ENCODE measurements around the gene BACH2. TPM values are rescaled to one million over a fixed set of nuclear protein-coding genes. Genes with fewer than 3 reads are reported as not detected.

BACH2 gene
- total and polyA plus RNA-seq, 2 of the 4 experiments (the other 2 are of a cell fraction): 1.3 to 1.4 TPM

GRCh38 chr6:90140683-90141082 lies 156.0 kb downstream of the BACH2 start:
- no peak overlapping the region for H4K91ac ChIP-seq (ENCODE audit: insufficient read depth, low read depth, low read length)
- dilution Hi-C loops (cut with HindIII; ENCODE audit: low sequenced_read_pairs, unreplicated experiment) (no loop called here), in situ Hi-C loops (cut with MboI; ENCODE audit: low sequenced_read_pairs) (no loop called here), intact Hi-C loops (cut with micrococcal nuclease) (no loop called here)
- no peak overlapping the region for H3K14ac ChIP-seq (replicated peaks; ENCODE audit: low read depth, low read length)
- ChIA-PET POLR2A (ENCODE audit: unreplicated experiment) (no interaction called here), CTCF (no interaction called here)
- no peak overlapping the region for H2BK20ac ChIP-seq (ENCODE audit: low read depth, low read length)
- no peak overlapping the region for H3K18ac ChIP-seq (ENCODE audit: low read depth, low read length)
- no peak overlapping the region for H3K27ac ChIP-seq (ENCODE audit: insufficient read depth, low read length)
- H3K4me2 ChIP-seq (ENCODE audit: low read depth, low read length): no peak overlapping the region
- H3K23ac ChIP-seq (ENCODE audit: low read depth, low read length): no peak overlapping the region
- H3K4me3 ChIP-seq (ENCODE audit: insufficient read depth, low read depth, low read length): no peak overlapping the region
- DNase-seq: no peak
- no peaks in the 10 kb centered on the region for H3K27me3 ChIP-seq (ENCODE audit: control insufficient read depth, insufficient read depth, low read length)
- no peak overlapping the region for H2AFZ ChIP-seq (replicated peaks; ENCODE audit: low read length, poor library complexity)
- peaks cover 13% of the 10 kb centered on the region for H3K4me1 ChIP-seq (ENCODE audit: control insufficient read depth, insufficient read depth, low read length)
- no peak overlapping the region for H4K5ac ChIP-seq (ENCODE audit: low read depth, low read length)
- H3K9me3 ChIP-seq (ENCODE audit: control insufficient read depth, insufficient read depth, low read length): no peaks in the 10 kb centered on the region
- H2AK9ac ChIP-seq (replicated peaks; ENCODE audit: low read depth, low read length, poor library complexity): no peak overlapping the region
- no peak overlapping the region for H4K8ac ChIP-seq (ENCODE audit: low read depth in 2 of 2, low read length in 2 of 2)
- H3K36me3 ChIP-seq (ENCODE audit: control insufficient read depth, insufficient read depth, low read length): no peaks in the 10 kb centered on the region
- H3K9me1 ChIP-seq (ENCODE audit: insufficient read depth, low read length): peaks cover 3% of the 10 kb centered on the region
- H3K56ac ChIP-seq (ENCODE audit: extremely low read depth, insufficient read depth, low read length): no peak overlapping the region
- ATAC-seq (ENCODE audit: low read depth): no peak
- no peak overlapping the region for H2AK5ac ChIP-seq (ENCODE audit: low read depth, low read length)
- no peak overlapping the region for H3K9ac ChIP-seq (ENCODE audit: low read depth, low read length)
- no peak overlapping the region for H2BK15ac ChIP-seq (ENCODE audit: low read depth, low read length)
- no peaks in the 10 kb centered on the region for H4K20me1 ChIP-seq (ENCODE audit: insufficient read depth, low read length)
- BruUV-seq (replicated peaks): no TSS peak
- no CpG with 5 or more reads among the region's 1 CpG for WGBS, 2 experiments (ENCODE audit: extremely low coverage in 2 of 2, insufficient read length in 1 of 2)
- H3K4ac ChIP-seq (ENCODE audit: low read depth, low read length): no peak overlapping the region
- no peaks in the 10 kb centered on the region for H3K79me1 ChIP-seq (ENCODE audit: low read depth in 1 of 2, low read length in 2 of 2)
- H2BK5ac ChIP-seq (ENCODE audit: low read depth, low read length, poor library complexity, severe bottlenecking): no peak overlapping the region
- no peak overlapping the region for H2BK120ac ChIP-seq (ENCODE audit: low read depth, low read length)
- TF ChIP-seq POLR2A (IDR thresholded peaks at IDR 0.05; ENCODE audit: low read depth, low read length) (no peak), MAFK (IDR thresholded peaks at IDR 0.05; ENCODE audit: low read depth, low read length) (peak; percentile 95), ELK1 (IDR thresholded peaks at IDR 0.05; ENCODE audit: borderline replicate concordance, low read depth, low read length) (no peak)
